ENCODE measurements around the gene ZMYND11.
"Not testable (repeated sequence)": the region's sequence is repeated elsewhere in the genome, so short reads cannot be mapped to it uniquely, and the experiment has no call there.

GRCh38 chr10:300580-300979, 165.3 kb downstream of the ZMYND11 start:
- not testable (repeated sequence) for TF ChIP-seq CTCF (IDR thresholded peaks at IDR 0.05; ENCODE audit: low read depth, low read length, poor library complexity, severe bottlenecking); EZH2phosphoT487 (IDR thresholded peaks at IDR 0.05; ENCODE audit: borderline replicate concordance, low read length)
